ENCODE measurements around the gene NLGN4X. TPM values are rescaled to one million over a fixed set of nuclear protein-coding genes. Genes with fewer than 3 reads are reported as not detected.

Gene NLGN4X
- total RNA-seq, result not detected in 2 replicates

DNA sequence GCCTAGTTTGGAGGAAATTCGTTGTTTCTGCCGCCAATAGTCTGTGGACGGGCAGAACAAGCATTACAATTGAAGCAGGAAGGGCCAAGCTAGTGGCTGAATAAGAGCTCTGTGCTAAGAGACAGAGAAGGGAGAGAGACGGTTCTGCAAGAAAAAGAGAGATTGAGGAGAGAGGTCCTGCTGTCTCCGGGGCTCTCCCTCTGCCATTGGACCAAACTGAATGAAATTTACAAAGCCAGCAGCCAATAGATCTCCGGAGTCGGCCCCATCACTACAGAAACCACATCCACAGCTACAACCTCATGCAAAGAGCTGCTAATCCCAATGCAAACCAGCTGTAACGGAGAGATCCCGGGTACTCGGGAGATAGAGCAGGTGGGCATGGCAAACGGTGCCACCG, at the start of gene NLGN4X:
Gene NLGN4X (minus strand): TSS at position 148 of the 400 bp plus-strand sequence. CDS start 77,401 bp downstream, outside the sequence.
- intact Hi-C loops (cut with micrococcal nuclease), result no loop called here

DNA sequence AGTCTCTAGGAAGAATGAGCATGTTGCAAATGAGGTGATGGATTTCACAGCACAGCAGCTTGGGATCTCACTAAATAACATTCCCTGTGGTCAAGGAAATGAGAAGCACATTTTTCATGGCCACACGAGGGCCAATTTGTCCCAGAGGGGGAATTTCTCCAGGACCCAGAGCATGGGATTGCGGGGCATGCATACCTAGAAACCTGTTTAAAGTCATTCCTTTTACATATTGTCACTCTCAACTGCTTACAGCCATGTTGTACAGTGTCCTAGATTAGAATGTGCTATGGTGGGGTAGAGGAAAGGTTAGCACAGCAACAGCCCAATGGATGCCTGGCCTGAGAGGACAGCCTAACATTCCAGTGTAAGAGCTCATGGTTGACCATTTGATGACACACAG, 37.4 kb upstream of the NLGN4X start:
- intact Hi-C loops (cut with micrococcal nuclease), result no loop called here

DNA sequence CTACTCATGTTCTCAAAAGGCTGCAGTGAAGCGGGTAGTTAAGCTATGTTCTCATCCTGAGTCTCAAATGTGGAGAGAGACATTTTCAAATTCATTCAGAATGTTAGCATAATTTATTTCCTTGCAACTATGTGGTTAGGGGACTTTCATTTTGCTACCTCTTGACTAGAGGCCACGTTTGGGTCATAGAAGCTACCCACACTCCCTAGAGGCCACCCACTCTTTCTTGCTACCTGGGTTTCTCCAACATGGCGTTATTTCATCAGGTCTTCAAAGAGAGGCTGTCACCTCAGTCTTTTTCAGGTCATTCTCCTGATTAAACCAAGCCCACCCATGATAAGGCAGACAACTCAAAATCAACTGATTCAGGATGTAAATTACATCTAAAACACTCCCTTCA, 34.3 kb upstream of the NLGN4X start:
- intact Hi-C loops (cut with micrococcal nuclease), result no loop called here

DNA sequence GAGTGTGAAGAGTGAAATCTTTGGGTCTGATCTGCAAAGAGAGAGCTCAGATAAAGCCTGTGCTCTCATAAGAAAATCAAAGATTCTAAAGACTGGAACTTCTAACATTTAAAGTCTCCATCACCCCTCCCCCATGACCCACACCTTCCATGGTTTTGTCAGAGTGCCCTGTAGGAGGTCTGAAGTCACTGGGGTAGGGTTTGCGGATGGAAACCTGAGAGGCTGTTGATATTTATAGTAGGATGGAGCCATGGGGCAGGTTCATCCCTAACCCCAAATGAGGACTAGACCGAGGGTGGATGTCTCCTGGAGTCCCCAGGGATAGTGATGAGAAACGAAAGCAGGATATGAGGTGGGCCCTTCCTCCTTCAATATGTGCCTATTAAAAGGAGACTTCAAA, 28.4 kb upstream of the NLGN4X start:
- intact Hi-C loops (cut with micrococcal nuclease), result no loop called here

DNA sequence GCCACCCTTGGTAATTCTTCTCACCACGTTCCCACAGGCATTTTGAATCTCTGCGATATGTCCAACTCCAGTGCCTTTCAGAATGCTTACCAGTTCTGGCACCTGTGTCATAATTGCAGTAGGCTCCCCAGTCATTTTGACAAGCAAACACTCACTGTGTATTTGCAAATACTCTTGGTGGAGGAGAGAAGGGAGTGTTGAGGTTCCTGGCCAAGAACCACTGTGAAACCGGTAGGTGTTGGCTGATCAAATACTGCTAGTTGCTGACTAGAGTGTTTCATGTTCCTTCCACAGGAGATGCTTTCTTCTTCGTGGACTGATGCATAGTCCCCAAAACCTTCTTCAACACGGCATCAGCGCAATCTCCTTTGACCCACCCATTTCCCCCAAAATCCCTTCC, 16.0 kb upstream of the NLGN4X start:
- intact Hi-C loops (cut with micrococcal nuclease), result no loop called here

DNA sequence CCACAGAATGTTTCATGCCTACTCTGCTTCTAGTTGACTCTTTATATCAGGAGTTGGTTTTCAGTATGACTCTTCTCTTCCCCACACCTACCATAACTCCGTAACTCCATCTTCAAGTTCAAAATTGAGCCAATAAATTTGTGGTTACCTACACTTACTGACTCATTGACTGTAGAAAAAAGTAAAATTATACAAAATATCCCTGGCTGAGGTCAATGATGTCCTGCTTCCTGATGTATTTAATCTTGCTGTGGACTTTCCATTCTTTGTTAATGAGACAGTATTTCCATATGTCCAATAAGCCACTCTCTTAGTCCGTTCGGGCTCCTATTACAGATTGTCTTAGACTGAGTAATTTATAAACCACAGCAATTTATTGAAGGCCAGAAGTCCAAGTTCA, 9.9 kb upstream of the NLGN4X start:
- intact Hi-C loops (cut with micrococcal nuclease), result no loop called here

DNA sequence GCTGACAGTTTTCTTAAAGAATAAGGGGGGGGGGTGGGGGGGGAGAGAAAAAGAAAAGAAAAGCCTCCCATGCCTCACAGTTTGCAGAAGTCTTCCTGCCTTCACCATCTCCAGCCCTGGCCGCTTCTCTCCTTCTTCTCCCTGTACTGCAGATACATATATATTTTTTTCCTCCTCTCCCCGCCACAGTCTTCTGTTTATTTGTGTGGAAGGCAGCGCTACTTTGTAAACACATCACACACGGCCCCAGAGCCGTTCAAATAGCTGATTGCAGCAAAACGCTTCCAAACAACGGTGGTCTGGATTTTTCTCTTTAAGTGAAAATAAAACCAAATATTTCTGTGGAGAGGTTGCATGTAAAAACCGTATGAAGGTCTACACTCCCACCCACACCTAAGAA, 732 bp downstream of the NLGN4X start:
- intact Hi-C loops (cut with micrococcal nuclease), result no loop called here

DNA sequence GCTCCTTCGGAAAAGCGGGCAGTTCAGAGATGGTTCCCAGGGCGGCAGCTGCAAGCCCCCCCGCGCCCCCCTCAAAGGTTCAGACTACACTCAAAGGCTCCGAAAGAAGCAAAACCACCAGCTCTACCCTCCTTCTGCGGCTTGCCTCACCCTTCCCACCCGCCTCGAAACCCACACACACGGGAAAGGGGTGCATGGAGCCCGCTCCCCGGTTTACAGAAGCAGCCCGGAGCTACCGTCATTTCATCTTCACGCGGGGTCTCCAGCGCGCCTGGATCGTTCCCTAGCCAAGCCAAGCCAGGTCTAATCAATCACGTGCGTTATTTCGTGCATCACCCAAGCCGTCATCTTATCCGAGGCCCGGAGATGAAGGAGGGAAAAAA, 1.2 kb downstream of the NLGN4X start:
- intact Hi-C loops (cut with micrococcal nuclease), result no loop called here

DNA sequence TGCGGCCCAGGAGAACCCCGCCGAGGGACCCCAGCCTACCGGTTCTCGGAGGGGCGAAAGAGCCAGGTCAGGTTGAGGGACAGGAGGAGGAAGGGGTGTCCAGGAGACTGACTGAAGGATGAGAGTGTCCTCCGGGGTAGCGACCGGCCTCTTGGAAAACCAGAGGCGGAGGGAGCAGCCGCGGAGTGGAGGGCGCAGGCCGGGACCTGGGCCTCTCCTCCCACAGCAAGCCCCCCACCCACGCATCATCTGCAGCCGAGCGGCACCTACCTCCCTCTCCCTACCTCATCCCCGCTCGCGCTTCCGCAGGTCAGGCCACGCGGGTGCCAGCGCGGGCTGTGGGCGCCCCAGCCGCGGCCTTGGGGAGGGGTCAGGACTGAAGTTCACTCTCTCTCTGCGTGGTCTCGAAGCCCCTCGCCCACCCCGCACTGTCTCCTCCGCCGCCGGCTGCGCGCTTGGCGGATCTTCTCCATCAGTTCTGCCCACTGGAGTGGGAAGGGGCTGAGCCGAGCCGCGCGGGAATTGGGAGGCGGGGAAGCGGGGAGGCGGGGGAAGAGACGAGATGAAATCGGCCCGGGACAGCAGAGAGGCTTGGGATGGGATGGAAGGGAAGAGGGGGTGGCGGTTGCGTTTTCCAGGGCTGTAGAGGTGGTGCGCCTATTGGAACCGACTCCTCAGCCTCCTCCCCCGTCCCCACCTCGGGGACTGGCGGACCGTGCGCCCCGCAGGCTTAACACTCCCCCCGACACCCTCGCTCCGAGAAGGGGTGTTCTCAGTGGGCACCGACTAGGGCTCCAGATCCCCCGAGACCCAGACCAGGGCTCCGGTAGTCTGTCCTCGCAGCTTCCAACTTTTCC, 1.8 kb downstream of the NLGN4X start:
- intact Hi-C loops (cut with micrococcal nuclease), result no loop called here

DNA sequence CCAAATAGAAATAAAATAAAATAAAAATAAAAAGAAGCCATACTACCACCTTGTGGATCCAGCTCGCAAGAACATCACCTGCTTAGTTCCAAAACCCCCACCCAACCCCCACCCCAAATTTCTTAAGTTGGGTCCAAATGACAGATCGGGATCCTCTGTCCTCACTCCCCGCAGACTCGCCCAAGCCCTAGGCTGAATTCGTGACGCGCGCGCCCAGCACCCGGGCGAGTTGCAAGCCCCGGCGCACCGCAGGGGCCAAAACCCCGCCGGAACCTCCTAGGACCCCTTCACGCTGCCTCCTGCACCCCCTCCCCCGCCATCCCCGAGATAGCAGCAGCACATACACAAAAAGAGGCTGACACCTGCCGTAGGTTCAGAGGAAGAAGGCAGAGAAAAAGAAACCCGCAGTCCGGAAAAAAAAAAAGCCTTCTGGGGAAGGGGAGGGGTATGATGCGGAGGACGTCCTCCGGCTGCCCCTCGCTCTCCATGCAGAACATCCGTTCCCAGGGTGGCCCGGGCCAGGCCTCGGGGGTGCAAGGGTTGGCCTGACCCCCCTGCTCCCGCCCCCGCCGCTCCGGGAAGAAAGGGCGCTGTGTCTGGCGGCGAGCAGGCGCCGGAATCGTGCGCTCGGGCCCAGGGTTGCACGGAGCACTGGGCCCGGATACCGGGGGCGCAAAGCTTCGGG, 2.6 kb downstream of the NLGN4X start:
- intact Hi-C loops (cut with micrococcal nuclease), result no loop called here

DNA sequence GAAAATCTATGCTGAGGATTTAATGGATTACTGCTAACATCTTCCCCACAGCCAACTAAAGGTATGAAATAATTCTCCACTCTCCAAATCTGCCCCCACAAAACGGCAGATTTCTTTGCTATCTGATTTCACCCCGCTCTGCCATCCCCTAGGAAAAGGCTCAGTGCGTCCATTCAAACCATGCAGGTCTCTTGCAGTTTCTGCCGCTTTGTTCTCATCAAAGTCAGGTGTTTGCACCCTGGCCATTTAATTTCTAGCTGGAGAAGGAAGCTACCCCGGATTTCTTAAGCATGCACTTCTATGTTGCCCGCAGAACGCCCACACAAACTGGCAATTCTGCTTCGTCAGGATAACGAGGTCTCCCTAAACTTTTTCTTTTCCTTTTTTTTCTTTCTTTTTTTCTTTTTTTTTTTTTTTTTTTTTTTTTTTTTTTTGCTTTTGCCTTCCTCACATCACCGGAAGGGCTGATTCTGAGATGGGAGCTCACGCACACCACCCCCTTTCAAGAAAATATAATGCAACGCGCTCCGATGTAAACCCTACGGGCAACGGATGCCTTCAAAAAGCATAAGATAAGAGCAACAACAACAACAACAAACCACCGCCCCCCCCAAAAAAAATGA, 3.3 kb downstream of the NLGN4X start:
- intact Hi-C loops (cut with micrococcal nuclease), result no loop called here

DNA sequence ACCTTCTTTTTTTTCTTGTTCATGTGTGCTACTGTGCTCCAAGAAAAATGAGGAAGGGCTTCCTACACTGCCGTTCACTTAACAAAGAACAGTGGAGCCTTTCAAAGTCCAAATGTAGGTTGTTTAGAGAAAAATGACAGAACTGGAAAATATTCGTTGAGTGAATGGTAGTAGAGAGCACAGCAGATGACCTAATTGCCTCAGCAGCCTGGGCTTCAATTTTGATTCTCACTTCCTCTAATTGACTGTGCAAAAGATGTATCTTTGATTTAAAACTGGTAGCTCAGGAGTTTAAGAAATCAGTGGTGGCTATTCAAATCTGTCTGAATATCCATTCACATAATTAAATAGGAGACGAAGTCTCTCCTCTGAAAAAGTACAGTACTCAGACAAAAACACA, 5.2 kb downstream of the NLGN4X start:
- intact Hi-C loops (cut with micrococcal nuclease), result no loop called here

DNA sequence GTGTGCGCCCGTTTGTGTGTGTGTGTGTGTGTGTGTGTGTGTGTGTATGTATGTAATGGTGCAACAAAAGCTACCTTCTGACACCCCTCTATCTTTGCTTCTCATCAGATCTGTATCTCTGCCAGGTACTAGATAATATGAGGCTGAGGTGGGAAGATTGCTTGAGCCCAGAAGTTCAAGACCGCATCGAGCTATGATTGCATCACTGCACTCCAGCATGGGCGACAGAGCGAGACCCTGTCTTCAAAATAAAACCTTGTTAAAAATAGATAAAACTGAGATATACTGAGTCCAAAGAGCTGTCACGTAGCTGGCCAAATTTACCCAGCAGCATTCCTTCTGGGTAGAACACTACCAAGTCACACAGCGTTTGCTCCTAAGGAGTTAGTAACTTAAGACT, 18.4 kb downstream of the NLGN4X start:
- intact Hi-C loops (cut with micrococcal nuclease), result no loop called here

DNA sequence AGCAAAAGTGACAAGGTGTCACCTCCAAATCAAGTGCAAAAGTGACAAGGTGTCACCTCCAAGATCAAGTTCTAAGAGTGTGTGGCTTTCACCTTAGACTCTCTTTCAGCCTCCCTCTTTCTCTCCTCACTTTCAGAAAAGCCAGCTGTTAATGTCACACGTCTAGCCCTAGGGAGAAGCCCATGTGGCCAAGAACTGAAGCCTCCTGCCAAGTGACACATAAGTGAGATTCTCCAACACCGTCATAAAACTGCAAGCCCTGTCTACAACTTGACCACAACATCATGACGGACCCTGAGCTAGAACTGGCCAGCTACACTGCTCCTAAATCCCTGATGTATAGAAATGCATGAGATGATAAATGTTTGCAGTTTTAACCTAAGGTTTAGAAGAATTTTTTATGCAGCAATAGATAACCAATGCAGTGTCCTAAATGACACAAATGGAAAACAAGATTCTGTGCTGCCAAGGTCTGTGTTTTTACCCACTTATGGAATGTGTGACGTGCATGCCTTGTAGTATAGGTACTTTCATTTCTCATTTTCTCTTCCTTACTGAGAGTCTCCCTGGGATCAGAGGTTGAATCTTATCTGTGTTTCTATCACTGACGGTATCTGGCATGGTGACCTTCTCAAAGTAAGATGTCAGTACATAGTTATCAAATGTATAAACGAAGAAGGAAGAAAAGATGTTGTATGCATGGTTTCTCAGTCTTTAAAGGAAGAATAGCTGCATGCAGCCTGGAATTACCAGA, 25.0 kb downstream of the NLGN4X start:
- intact Hi-C loops (cut with micrococcal nuclease), result no loop called here

DNA sequence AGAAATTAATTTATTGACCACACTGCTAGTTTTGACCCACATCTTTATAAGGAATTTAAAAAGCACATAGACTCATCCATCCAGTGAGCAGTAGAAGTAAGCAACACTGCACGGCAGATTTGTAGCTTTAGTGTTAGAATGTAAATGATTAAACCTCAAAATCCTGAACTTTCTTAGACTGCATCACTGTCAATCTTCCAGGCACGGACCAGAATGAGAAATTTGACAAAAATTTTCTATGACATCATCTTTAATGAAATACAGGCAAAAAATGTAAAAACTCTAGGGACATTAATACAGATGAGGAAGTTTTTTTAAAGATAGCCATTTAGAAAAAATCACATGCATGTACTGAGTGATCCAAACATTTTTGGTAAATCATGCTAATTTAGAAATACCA, 29.2 kb downstream of the NLGN4X start:
- intact Hi-C loops (cut with micrococcal nuclease), result no loop called here

DNA sequence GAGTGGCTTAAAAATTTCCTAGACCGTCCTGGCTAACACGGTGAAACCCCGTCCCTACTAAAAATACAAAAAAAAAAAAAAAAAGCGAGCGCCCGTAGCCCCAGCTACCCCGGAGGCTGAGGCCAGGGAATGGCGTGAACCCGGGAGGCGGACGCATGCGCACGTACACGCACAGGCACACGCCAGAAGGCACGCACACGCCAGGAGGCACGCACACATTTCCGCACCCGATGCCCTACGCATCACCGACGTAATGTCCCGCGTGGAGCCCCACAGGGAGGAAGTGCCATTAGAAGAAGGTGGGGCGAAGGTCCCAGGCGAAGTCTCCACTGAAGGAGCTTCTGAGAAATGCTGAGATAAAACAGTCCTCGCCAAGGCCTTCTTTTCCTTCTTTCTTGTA, 41.4 kb downstream of the NLGN4X start:
- intact Hi-C loops (cut with micrococcal nuclease), result no loop called here

DNA sequence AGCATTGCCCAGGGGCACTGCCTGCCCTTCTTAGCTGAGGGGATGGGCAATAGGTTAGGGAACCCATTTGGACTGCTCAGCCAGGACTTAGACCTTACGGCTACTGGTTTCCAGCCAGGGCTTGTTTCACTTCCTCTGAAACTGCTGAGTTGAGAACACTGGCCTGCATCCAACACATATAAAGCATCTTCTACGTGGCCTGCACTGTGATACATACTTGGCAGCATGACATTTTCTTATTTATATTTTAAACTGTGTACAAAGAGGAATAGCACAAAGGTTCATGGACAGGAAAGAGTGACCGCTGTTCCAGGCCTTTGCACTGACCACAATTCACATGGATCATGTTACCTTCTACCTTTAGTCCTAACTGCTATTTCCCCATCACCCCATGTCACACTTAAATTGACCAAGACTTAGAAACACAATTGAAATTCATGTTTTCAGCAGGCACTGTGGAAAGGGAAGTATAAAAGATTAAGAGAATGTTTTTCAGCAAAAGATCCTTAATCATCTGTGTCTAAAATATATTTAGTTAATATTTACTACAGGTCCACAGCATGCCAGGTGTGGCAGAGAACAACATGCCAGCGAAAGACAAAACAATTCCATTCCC, 43.7 kb downstream of the NLGN4X start:
- intact Hi-C loops (cut with micrococcal nuclease), result no loop called here

DNA sequence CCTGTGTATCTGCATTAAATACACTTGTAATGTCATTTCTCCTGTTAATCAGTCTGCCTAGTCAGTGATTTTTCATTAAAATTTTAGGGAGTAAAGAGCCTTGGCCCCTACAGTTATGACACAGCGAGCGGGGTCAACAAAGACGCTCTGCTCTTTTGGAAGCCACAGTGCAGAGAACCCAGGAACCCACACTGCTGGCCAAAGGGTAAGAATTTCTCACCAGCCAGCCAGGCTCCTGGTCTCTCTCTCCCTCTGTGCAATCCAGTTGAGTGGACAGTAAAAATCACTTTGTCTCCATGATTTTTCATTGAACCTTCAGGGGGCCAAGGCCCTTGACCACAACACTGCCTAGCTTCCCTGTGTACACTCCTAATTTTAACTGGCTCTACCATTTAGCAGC, 52.8 kb downstream of the NLGN4X start:
- intact Hi-C loops (cut with micrococcal nuclease), result no loop called here

DNA sequence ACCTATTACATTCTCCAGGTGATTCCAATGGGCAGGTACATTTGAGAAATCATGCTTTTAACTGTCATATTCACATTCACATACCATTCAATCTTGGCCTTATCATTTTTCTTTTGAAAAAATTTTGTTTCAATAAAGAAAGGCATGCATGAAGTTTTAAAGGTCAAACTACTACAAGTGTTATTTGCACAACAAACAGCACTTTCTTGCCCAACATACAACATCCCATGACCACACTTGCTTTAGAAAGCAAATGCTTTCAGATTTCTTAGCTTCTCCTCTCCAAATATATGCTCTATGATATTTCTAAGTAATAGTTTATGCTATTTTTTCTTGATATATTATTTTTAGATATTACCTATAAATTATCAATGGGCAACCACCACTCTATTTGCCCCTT, 58.2 kb downstream of the NLGN4X start:
- intact Hi-C loops (cut with micrococcal nuclease), result no loop called here

DNA sequence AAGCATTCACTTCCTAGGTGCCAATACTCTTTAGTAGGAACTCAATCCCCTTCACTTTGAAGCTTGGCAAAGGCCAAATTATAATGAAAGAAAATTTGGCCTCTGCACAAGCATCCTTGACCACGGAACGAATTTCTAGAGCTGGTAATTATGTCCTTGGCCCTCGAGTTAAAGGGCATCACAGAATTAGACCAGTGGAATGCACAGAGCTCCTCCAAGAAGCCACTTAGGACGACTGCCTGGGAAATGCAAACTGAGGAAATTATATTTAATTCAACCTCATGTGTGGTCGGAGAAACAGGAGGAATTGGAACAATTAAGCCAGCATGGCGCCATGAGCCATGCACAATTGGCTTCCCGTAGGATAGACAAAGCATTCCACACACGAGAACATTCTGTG, 59.3 kb downstream of the NLGN4X start:
- intact Hi-C loops (cut with micrococcal nuclease), result no loop called here

DNA sequence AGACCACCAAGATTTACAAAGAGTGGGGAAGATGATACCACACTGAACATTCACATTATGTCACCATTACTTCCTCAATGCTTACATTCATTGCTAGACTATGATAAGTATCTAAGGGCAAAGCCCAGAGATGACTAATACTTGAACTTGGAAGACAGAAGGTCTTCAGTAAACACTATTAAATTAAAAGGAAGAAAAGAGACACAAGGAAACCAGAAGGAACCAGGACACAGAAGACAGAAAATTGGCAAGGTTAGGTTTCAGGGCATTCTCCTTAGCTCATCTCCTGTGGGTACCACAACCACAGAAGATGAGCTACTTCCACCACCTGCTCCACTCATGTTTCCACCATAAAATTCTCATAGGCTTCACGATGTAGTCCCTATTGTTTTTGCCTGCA, 64.9 kb downstream of the NLGN4X start:
- intact Hi-C loops (cut with micrococcal nuclease), result no loop called here

Data from T-helper 1 cell treated with Interleukin-12 subunit alpha and Interleukin-12 subunit beta and Interleukin-4 antibody, amounts not matched to agents 30 ng/mL and 1 ng/mL, for 36 hours (primary cell).